Transverse colon (tissue), 3 donors: Measurements from ENCODE around the gene TRIM56.

Source experiments
- CTCF ChIP-seq, 5 experiments: fragments of 200-600 bp in 3 of 5; fragments of 450-650 bp in 2 of 5; sonication (generic) in 3 of 5; IDR thresholded peaks; 1 replicate in 2 of 5; 2 replicates in 3 of 5; pipeline ENCODE4 v1.5.1; 2016 to 2017; ENCODE audit warnings: antibody characterized with exemption in 5 of 5, inconsistent platforms in 3 of 5, mild to moderate bottlenecking in 2 of 5, moderate library complexity in 1 of 5
- EP300 ChIP-seq: sonication (generic); formaldehyde crosslinking; IDR thresholded peaks from one replicate; pipeline ENCODE4 v1.6.1; 2017; ENCODE audit warnings: antibody characterized with exemption, low read depth

- TF ChIP-seq CTCF (IDR thresholded peaks at IDR 0.05) (no peak), EP300 (no peak)
These were observed 11.2 kb downstream of the TRIM56 start for GRCh38 chr7:101096331-101096956.
